A673 (cell line): ENCODE measurements around the gene RWDD3.

Experiments
- EZH2 ChIP-seq: fragments of 200-600 bp; sonication (generic); IDR thresholded peaks from 2 replicates; pipeline ENCODE4 v1.6.1; 2017; ENCODE audit warnings: borderline replicate concordance, low read depth, mild to moderate bottlenecking, mixed read lengths, antibody characterized with exemption, low read length; ENCODE audit not compliant: poor library complexity, severe bottlenecking
- TF ChIP-seq, protein P1 (sequence below): fragments of 300-800, 200-600 bp; sonication (generic); conservative IDR thresholded peaks from 2 replicates; pipeline ENCODE4 v1.5.1; 2017; ENCODE audit warnings: low read depth, mild to moderate bottlenecking, antibody characterized with exemption, low read length, moderate library complexity, mixed read lengths

DNA sequence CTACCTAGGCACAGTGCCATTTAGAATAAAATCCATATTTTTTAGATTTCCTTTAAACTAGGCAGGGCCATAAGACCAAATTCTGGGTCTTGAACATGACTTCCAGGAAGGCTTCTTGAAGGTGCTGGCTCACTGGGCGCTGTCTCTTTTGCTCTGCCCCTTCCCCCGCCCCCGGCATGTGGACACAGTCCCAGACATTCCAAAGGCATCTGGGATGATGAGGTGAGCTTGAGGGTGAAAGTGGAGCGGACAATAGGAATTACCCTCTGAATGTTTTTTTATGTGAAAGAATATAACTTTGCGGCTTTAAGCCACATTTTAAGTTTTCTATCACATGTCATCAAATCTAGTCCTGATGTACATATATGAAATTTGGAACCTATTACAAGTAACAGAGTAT is 29.4 kb downstream of the RWDD3 start:
- TF ChIP-seq, protein P1, sequence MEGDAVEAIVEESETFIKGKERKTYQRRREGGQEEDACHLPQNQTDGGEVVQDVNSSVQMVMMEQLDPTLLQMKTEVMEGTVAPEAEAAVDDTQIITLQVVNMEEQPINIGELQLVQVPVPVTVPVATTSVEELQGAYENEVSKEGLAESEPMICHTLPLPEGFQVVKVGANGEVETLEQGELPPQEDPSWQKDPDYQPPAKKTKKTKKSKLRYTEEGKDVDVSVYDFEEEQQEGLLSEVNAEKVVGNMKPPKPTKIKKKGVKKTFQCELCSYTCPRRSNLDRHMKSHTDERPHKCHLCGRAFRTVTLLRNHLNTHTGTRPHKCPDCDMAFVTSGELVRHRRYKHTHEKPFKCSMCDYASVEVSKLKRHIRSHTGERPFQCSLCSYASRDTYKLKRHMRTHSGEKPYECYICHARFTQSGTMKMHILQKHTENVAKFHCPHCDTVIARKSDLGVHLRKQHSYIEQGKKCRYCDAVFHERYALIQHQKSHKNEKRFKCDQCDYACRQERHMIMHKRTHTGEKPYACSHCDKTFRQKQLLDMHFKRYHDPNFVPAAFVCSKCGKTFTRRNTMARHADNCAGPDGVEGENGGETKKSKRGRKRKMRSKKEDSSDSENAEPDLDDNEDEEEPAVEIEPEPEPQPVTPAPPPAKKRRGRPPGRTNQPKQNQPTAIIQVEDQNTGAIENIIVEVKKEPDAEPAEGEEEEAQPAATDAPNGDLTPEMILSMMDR: no peak
- no peak for TF ChIP-seq EZH2
